HG03039 (cell line): ENCODE results near the gene ASNSD1.

Source experiments
- ATAC-seq: cut with Tn5 transposase; IDR thresholded peaks from one replicate; pipeline ENCODE4 v1.9.1; 2021; ENCODE audit warnings: mild to moderate bottlenecking, moderate library complexity; ENCODE audit not compliant: unreplicated experiment

The ASNSD1 gene

DNA sequence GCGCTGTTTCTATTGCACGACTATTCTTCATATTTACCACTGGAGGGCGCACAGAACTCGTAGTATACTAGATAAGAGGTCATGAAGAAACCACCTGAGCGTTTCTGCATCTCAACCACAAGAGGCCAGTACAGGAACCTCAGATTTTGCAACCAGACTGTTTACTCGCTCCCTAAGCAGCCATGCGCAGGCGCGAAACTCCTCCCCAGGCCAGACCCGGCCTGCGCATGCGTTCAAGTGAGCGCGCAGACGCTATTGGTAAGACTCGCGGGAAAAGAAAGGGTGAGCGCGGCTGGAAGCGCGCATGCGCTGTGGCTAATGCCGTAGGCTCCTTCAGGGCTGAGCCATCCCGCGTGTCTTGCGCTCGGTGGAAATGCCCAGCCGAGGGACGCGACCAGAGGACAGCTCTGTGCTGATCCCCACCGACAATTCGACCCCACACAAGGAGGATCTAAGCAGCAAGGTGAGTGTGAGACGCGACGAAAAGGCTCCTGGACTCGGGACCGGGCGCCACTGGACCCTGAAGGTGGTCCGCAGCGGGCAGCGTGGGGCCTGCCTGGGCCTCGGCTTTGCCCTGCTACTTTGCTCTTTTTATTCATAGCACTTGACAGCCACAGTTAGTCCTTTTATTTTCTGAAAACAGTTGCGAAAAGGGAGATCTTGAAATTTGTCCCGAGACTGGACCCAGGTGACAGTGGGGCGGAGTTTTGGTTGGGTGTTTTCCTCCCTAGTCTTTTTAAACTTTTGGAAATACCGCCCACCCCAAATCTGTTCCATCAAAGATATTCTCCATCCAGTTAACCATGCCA is at the start of gene ASNSD1:
ASNSD1 (plus strand) TSS at position 312 of the 809 bp plus-strand sequence. CDS start 4,674 bp downstream, outside the sequence.
- ATAC-seq: peak; percentile 89

DNA sequence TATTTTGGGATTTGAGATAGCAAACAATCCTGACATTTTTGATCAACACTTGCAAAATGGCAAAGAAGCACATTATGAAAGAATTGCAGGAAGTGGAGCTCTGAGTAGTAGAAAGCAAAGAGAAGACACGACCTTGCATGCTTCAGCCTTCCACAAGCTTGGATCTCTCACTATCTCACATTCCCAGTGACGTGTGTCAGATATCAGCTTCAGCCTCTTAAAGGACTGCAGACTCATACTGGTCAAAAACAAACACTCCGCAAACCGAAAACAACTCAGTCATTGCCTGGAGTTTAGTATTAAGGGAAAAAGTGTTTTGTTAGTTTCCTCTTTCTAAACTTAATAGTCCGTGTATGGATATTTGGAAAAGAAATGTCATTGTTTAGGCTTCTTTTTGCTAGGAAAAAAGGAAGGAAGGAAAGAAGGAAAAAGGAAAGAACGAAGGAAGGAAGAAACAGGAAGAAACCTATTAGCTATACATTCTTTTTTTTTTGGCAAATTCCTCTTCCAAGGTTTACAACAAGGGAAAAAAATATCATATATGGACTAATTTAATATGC is 48.1 kb upstream of the ASNSD1 start:
- no peak for ATAC-seq

DNA sequence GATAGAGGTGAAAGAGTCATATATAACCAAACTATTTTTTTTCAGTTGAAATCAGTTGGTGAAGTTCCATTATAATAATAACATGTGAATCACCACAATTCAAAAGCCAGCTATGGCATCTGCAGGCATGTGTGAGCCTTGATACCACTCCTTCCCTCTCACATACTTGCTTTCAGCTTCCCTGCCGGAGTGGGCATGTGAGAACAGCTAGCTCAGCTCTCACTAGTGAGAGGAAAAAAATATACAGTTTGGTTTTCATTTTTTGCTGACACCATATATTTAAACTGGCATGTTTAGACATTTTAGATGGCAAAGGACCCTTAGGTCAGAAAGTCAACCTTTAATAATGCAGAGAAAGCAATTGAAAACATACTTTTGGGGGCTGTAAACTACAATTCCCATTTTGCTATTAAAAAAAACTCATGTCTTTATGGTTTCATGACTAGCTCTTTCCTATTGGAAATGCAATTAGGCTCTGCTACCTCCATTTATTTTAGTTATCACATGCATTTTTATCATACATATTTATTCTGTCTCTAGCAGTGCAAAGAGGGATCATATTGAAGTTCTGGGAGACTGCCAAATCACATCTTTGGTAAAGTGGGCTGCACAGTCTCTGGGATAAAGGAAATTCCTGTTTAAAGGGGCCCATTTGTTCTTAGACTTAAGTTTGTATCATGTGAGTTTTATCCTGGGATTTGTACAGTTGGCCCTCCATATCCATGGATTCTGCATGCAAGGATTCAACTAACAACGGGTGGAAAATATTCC is 47.4 kb upstream of the ASNSD1 start:
- no peak for ATAC-seq

DNA sequence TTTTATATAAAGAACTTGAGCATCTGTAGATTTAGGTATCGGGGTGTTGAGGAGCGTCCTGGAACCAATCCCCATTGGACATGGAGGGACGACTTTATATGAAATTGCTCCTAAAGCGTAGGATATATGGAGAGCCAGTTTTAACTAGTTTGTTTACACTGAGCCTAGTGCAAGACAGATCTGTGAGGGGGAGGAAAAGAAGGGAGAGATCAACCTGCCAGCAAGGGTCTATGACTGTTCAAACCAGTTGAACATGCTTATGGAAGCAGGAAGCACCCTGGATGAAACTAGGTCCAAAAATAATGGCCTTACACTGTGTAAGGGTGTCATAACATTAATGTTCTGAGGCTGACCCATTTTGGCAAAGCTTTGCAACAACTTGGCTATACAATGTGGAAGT is 46.7 kb upstream of the ASNSD1 start:
- ATAC-seq: no peak

DNA sequence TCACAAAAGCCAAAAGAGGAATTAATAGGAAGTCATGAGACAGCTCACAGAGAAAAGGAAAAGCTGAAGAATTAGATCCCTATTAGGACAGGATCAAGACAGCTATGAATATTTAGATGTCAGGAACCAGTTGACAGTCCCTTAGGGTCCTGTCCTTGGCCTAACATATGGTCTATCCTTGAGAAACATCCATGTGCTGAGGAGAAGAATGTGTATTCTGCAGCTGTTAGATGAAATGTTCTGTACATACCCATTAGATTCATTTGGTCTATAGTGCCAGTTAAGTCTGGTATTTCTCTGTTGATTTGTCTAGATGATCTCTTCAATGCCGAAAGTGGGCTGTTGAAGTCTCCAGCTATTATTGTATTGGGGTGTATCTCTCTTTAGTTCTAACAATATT is 43.1 kb upstream of the ASNSD1 start:
- no peak for ATAC-seq

DNA sequence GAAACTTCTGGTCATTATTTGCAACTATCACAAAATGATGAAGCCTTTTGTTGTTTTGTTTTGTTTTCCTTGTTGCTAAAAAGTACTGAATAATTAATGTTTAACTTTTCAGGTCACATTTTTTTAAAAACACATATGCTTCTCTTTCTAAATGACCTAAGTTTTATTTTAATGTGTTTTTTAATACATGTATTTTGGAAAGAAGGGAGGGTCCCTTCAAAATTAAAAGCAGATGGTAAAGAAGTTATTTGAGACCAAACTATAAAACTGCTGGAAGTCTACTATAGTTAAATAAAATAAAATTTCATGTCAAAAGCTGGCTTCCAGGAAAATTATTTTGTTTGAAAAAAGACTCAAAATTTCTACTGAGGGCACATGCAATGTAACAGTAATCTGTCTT is 39.5 kb upstream of the ASNSD1 start:
- ATAC-seq: no peak

DNA sequence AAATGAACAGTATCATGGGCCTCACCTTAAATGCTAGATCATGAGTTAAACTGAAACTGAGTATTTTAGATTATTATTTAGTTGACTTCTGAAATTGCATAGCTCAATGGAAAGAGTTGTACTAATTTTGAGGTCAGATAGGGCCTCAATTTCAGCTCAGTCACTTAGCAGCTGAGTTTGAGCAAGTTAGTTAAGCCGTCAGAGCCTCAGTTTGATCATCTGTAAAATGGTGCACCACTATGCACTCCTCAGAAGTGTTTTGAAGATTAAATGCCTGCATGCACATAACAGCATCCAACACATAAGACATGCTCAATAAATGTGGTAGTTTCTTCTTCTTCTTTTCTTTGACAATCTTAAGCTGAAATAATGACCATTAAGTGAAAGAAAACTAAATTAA is 38.2 kb upstream of the ASNSD1 start:
- ATAC-seq: no peak

DNA sequence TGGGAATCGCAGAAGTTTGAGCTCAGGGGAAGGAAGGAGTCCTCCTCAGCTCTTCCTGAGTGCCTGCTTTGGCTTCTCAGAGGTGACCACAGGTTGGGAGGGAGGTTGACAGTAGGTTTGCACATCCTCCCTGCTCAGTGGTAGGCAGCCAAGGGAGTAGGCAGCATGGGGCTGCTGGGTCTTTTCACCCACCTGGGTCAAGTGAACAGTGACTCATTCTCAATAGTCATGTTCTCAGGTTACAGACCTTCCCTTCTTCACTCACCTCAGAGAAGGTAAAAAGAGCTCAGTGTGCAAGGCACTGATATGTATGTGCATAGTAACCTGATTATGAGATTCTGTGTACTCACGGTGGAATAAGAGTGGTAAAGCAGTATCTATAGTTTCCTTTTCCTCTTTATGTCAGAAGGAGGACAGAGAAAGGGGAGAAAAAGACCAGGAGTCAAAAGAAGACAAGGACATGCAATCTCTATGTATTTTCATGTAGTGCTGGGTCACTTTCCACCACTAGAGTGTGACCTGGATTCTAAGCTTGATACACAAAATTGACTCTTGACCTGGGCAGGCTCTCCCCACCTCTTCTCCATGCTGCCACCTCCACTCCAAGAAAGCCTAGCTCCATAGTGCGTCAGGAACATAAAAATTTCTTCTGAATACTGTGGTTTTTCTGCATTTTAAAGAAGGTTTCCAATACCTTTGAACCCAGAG is 36.5 kb upstream of the ASNSD1 start:
- no peak for ATAC-seq

DNA sequence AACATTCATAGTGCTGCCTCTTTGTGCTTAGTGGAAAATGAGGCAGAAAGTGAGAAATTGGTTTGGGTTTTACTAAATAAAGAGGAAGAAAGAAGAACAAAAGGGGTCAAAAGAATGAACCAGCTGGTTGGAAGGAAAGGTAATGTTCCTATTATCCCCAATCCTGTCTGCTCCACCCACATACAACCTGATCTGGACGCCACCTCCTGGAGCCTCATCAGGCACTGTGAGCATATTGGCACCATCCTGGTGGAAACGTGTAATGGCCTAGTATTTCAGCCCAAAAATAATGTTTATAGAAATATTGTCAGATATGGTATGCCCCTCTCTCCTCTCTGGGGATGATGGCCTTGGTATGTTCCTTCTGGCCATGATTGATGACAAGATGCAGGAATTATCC is 35.6 kb upstream of the ASNSD1 start:
- ATAC-seq: no peak

DNA sequence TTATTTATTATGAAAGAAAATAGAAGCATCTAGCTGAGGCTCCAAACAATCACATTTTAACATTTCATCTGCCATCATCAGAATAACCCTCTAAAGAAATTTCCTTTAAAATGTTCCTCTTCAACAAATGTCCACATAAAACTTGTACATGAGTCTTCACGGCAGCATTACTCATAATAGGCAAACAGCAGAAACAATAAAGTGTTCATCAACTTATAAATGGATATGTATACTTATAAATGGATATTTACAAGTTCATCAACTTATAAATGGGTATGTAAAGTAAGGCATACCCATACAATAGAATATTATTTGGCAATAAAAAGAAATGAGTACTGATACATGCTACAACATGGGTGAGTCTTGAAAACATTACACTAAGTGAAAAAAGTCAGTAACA is 33.5 kb upstream of the ASNSD1 start:
- no peak for ATAC-seq

DNA sequence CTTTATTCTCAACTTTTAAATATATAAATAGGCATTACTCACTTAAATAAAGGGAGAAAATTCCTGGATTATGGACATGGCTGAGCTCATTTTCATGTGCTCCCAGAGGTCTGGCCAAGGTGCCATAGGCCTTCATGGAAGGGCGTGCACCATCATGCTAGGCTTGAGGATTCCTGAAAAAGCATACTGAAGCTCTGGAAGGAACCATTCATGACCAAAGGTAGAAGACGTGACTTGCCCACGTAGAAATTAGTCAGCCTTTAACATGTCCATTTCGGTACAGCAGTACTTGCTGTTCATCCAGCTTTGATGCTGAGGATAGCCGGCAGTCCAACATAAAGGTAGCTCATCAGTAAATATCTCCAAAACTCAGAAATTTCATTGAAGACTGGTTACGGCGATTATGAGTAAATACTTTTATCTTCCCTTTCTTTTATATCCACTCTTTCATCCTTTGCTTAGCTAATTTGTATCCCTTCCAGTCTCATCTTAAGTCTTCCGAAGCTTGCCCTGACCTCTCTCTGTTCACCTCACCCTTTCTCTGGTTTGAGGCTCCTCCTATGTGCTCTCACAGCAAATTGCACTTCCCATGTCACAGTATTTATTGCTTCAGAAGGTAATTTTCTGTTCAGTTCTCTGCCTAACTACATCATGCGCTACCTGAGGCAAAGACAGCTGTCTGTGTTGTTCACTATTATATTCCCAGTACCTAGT is 32.3 kb upstream of the ASNSD1 start:
- ATAC-seq: no peak

DNA sequence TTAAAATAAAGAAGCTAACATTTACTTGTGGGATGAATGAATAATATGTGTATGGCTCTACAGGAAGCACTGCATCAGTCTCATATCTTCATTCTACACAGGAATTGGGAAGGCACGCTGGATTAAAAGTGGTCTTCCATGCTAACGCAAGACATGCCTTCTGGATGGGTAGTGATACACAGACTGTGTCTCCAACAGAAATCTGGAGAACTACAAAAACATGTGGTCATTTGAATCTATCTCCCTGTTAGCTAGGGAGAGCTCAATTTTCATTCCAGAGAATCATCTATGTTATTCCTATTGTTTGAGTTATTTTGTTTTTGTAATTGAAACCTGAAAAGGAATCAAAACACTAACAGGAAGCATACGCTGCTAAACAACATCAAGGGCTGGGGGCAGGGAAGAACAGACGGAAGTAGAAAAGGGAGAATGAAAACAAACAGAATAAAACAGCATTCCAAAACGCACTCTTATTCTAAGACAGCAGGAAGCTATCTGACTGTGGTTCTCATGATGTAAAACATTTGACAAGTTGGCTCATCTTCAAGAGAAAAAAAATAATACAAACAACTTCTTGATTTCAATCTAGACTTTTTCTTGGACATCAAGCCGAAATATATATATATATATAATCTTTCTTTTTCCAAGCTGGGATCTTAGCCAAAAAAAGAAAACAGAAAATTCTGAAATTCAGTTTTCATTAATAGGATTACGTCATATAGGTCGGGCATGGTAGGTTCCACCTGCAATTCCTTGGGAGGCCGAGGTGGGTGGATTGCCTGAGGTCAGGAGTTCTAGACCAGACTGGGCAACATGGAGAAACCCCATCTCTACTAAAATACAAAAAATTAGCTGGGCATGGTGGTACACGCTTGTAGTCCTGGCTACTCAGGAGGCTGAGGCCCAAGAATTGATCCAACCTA is 31.5 kb upstream of the ASNSD1 start:
- no peak for ATAC-seq

DNA sequence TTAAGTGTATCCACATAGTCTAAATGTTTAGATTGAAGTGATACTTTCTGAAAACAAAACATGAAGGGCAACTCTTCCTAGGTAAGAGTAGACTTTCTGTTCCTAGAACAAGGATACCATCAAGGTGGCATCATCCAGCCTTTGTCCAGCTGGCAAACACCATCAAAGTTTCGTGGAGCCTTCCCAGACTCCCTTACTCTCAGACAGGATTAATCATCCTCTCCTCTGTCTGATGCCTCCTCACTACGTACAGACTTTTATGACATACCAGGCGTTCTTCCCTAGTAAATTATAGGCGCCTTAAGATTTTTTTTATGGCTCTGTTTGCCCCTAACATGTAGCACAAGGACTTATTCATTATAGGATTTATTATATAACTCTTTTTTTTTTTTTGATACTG is 29.4 kb upstream of the ASNSD1 start:
- no peak for ATAC-seq

DNA sequence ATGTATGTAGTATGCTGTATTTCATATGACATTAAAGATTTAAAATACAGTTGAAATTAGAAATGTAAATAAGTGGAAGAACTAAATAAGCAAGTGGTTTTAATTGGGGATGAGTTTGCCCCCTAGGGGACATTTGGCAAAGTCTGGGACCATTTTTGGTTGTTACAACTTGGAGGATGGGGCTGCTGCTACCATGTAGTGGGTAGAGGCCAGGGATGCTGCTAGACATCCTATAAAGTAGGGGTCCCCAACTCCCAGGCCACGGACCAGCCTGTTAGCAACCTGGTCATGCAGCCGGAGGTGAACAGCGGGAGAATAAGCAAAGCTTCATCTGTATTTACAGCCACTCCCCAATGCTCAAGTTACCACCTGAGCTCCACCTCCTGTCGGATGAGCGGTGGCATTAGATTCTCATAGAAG is 27.9 kb upstream of the ASNSD1 start:
- ATAC-seq: no peak

DNA sequence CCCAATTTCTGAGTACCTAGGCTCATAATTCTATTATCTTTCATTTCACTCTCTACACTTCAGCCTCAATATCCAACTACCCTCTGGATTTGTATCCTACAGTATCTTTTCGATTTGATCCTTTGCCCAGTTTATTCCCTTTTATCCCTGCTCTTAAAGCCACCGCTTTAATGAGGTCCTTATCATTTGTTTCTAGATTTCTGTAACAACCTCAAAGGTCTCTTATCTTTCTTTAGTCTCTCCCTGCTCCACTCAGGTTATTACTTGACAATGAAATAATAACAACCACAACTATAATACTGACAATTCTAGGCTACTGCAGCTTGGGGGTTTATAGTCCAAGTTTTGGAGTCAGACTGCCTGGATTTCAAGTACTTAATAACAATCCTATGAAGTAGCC is 25.9 kb upstream of the ASNSD1 start:
- ATAC-seq: no peak

DNA sequence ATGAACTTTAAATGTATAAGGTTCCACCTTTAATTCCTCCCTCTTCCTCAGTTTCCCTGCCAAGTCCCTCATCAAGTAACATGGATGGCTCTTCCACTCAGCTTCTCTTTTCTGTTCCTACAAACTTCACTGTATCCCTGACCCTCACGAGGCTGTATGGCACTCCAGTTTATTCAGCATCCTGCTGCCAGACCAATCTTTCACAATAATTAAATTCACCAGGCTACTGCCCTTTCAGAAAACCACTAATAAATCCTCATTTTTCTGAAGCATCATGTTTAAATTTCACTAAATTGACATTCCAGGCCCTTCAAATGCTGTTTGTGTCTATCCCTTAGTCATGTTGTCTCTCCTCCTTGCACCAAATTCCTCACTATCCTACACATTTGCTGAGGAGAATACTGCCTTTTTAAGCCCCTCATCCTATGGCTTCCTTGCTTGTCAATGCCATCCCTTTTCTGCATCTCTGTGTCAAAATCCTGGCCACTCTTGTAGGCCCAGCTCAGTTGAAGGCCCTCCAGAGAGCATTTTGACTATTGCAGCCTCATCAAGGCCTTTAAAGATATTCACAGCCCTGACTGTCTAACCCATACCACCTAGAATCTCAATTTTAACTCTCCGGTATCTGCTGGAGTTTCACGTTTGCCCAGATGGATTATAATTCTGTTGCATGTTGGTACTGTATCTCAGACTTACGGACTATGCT is 22.8 kb upstream of the ASNSD1 start:
- no peak for ATAC-seq

DNA sequence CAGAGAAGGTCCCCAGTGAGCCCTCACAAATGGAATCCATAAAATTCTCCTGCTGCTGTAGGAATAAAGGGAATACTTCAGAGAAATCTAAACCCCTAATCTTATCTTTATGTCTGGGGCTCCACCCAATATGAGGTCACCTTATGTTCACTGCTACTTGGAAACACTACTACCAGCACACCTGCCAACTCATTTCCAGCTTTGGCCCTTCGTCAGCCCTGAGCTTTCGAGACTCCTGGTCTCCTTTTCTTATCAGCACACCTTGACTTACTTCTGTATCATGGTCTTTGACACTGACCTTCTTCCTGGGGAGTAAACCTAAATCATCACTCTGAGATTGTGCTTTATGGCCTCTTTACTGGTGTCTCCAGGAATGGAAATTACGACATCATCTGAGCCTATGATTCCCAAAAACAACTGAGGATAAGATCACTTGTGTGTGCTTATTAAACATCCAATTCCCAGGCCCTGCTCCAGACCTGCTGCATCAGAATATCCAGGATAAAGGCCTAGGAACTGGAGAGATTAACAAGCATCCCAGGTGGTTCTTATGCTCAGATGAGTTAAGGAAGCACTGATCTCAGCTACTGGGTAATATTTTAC is 22.2 kb upstream of the ASNSD1 start:
- ATAC-seq: no peak

DNA sequence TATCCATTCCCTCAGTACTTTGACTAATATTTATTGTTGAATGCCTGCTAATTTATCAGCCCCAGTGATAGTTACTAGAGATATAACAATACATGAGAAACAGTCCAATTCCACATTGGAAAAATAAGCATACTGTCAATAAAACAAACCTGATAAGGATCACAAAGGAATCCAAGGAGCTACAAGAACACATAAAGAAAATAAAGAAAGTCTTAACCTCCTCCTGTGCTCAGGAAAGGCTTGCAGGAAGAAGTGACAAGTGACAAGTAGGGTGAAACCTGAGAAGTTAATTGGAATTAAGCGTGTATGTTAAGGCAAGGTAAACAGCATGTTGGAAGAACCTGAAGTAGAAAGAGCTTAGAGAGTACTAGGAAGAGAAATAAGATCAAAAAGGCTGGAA is 20.3 kb upstream of the ASNSD1 start:
- no peak for ATAC-seq

DNA sequence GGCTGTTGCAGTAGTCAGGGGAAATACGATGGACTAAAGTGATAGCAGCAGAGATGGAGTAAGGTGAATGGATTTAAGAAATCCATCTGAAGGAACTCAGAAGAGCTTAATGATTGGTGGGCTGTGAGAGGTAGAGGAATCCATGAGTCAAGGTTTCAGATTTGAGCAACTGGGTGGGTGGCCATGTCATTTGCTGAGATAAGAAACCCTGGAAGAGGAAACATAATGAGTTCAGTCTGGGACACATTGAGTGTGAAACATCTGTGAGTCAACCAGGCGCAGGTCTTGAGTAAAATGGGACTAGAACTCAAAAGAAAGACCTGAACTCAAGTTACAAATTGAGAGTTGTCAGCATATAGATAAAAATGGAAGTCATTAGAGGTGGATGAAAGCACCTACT is 19.7 kb upstream of the ASNSD1 start:
- no peak for ATAC-seq
